K562 (cell line): ENCODE data around the gene TULP1. TPM values are rescaled to one million over a fixed set of nuclear protein-coding genes. Genes with fewer than 3 reads are reported as not detected.

Experiments used
- ARID3B ChIP-seq: fragments of 250-450 bp; sonication (Bioruptor Pico); IDR thresholded peaks from 2 replicates; pipeline ENCODE4 v1.4.0; 2020; ENCODE audit warnings: borderline replicate concordance
- CEBPB ChIP-seq: fragments of 450-650 bp; IDR thresholded peaks from 2 replicates; pipeline ENCODE4 v1.6.1; 2016; ENCODE audit warnings: missing genetic modification characterization, missing compliant biosample characterization
- IRF9 ChIP-seq: fragments of 450-650 bp; IDR thresholded peaks from 2 replicates; pipeline ENCODE4 v1.6.1; 2016; ENCODE audit warnings: missing biosample characterization, missing genetic modification characterization
- MGA ChIP-seq: fragments of 450-650 bp; IDR thresholded peaks from 2 replicates; pipeline ENCODE4 v1.6.1; 2016; ENCODE audit warnings: mild to moderate bottlenecking, moderate library complexity
- PHF8 ChIP-seq: fragments of 200-600 bp; sonication (generic); IDR thresholded peaks from 2 replicates; pipeline ENCODE4 v1.6.1; 2012; ENCODE audit warnings: mixed run types, mild to moderate bottlenecking, inconsistent platforms, low read length, moderate library complexity, borderline replicate concordance
- POLR2A ChIP-seq: fragments of 450-650 bp; conservative IDR thresholded peaks from 2 replicates; pipeline ENCODE4 v1.6.1; 2016
- PRMT5 ChIP-seq: sonication (generic); formaldehyde crosslinking; IDR thresholded peaks from 2 replicates; pipeline ENCODE4 v1.5.0; 2020; ENCODE audit warnings: missing genetic modification reagents
- ZNF274 ChIP-seq: IDR thresholded peaks from 2 replicates; pipeline ENCODE4 v1.6.1; 2011; ENCODE audit warnings: low read depth, mild to moderate bottlenecking, low read length, moderate library complexity, borderline replicate concordance
- polyA plus RNA-seq, 8 experiments: library from polyadenylated mRNA; depleted of rRNA in 4 of 8; stranded (reverse) in 5 of 8; unstranded in 3 of 8; fragments of >200 nt; fragmentation: Nextera tagmentation in 2 of 8; fragmentation: Illumina TruSeq in 1 of 8; extraction: Ambion mirVana in 2 of 8; extraction: Trizol in 1 of 8; gene quantifications; 2 replicates each; pipeline versions ENCODE4 v1.2.1 to v1.2.3, GENCODE V29; 2011 to 2014; ENCODE audit warnings: inconsistent platforms in 1 of 8, missing spikeins in 1 of 8
- total RNA-seq, 7 experiments: library from RNA; depleted of rRNA in 6 of 7; stranded (reverse); fragments of >200 nt in 6 of 7; fragmentation: Illumina TruSeq in 2 of 7; extraction: Trizol in 2 of 7; gene quantifications; 2 replicates each; pipeline versions ENCODE4 v1.2.1 to v1.2.3, GENCODE V29; 2011 to 2021; ENCODE audit warnings: low replicate concordance in 1 of 7
- TF ChIP-seq, protein P1 (sequence below): sonication (generic); formaldehyde crosslinking; IDR thresholded peaks from 2 replicates; pipeline ENCODE4 v1.8.0; 2022; ENCODE audit warnings: mild to moderate bottlenecking, missing genetic modification reagents
- TF ChIP-seq, protein P2 (sequence below): IDR thresholded peaks from 2 replicates; pipeline ENCODE4 v1.6.1; 2016; ENCODE audit warnings: missing genetic modification characterization, missing compliant biosample characterization

The TULP1 gene
- total and polyA plus RNA-seq, 9 of the 15 experiments (the other 6 are each of a cell fraction or from before 2014, with no cell fraction given) = 0.06 to 0.17 (median 0.09) TPM; not detected in 6

DNA sequence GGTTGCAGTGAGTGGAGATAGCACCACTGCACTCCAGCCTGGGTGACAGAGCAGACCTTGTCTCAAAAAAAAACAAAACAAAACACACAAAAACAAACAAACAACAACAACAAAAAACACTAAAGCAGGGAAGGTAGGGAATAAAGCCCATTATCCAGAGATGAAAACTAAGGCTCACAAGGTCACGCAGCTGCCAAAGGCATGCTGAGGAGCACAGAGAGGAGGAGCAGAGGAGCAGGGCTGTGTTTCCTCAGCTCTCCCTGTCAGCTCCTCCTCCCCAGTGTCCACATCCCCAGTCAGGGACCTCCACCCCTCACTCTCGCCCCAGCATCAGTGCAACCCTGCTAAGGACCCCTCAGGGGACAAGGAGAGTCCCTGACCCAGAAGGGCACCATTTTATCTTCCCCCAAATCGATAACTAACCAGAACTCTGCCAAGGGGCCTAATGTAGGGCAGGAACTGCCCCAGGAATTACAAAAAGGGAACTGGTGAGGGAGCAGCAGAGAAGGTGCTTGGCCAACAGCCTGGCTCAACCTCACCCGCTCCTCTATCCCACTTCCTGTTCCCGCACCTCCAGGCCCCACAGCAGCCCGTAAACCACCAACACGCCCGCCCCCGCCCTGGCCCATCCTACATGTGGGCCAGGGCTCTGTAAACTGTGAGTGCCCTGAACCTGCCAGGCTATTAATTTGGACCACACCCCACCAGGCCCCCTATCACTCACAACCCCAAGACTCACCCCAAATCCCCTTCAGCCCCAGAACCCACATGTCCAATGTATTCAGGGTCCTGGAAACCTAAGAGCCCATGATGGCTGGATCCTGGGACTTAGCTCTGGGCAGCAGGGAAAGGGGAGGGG is 24.8 kb downstream of the TULP1 start (continued):
- no peak for TF ChIP-seq MGA
- TF ChIP-seq, protein P1, sequence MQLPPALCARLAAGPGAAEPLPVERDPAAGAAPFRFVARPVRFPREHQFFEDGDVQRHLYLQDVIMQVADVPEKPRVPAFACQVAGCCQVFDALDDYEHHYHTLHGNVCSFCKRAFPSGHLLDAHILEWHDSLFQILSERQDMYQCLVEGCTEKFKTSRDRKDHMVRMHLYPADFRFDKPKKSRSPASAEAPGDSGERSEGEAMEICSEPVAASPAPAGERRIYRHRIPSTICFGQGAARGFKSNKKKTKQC (CRISPR knock-in tag) = no peak
- TF ChIP-seq PRMT5 (CRISPR knock-in tag) = no peak
- no peak for TF ChIP-seq POLR2A
- no peak for TF ChIP-seq IRF9
- TF ChIP-seq, protein P2, sequence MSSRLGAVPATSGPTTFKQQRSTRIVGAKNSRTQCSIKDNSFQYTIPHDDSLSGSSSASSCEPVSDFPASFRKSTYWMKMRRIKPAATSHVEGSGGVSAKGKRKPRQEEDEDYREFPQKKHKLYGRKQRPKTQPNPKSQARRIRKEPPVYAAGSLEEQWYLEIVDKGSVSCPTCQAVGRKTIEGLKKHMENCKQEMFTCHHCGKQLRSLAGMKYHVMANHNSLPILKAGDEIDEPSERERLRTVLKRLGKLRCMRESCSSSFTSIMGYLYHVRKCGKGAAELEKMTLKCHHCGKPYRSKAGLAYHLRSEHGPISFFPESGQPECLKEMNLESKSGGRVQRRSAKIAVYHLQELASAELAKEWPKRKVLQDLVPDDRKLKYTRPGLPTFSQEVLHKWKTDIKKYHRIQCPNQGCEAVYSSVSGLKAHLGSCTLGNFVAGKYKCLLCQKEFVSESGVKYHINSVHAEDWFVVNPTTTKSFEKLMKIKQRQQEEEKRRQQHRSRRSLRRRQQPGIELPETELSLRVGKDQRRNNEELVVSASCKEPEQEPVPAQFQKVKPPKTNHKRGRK (tag) = no peak
- no peak for TF ChIP-seq ARID3B (CRISPR knock-in tag)
- TF ChIP-seq CEBPB (tag) = no peak
- no peak for TF ChIP-seq PHF8
- TF ChIP-seq ZNF274 = no peak
